HL-60/S4 treated with retinoic acid at 250 ng/mL for 4 days and 3 days (cell line): ENCODE data around the gene NUP153.

Experiments used
- in situ Hi-C: fragments of 300-500 bp; cut with MboI; formaldehyde crosslinking; loops from 2 replicates; pipeline ENCODE4 v1.7.0; 2022; ENCODE audit warnings: low sequenced_read_pairs

NUP153 gene

DNA sequence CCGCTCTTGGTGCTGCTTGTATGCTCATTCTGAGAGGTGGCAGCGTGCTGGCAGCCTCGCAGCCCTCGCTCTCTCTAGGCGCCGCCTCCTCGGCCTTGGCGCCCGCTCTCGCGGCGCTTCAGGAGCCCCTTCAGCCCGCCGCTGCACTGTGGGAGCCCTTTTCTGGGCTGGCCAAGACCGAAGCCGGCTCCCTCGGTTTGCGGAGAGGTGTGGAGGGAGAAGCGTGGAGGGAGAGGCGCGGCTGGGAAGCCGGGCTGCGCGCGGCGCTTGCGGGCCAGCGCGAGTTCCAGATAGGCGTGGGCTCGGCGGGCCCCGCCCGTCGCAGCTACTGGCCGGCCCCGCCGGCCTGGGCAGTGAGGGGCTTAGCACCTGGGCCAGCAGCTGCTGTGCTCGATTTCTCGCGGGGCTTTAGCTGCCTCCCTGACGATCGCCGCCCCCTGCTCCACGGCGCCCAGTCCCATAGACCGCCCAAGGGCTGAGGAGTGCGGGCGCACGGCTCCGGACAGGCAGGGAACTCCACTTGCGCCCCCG, 126.1 kb downstream of the NUP153 start:
- in situ Hi-C loops, result loop anchor here (25.0 kb wide), 2 partner anchors 232 to 418 kb away; no protein-coding TSS in a partner anchor

- in situ Hi-C loops, result loop anchor here (25.0 kb wide), 2 partner anchors 235 to 415 kb away; no protein-coding TSS in a partner anchor
These were observed 129.7 kb downstream of the NUP153 start for GRCh38 chr6:17577059-17577458.

- in situ Hi-C loops, result loop anchor here (25.0 kb wide), 2 partner anchors 237 to 413 kb away; no protein-coding TSS in a partner anchor
These were observed 131.7 kb downstream of the NUP153 start for GRCh38 chr6:17574866-17575560.

DNA sequence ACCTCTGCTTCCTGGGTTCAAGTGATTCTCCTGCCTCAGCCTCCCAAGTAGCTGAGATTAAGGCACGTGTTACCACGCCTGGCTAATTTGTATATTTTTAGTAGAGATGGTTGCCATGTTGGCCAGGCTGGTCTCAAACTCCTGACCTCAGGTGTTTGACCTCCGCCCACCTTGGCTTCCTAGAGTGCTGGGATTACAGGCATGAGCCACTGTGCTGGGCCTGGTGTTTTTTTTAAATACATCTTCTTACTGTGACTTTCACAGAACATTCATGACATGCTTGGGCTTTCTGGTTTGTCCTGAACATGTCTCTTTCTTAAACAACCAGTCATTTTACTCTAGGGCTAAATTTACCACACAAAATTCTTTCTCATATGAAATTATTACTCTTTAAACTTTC, 141.3 kb downstream of the NUP153 start:
- in situ Hi-C loops, result no loop called here
